ENCODE data around the gene DKC1. TPM values are rescaled to one million over a fixed set of nuclear protein-coding genes. Genes with fewer than 3 reads are reported as not detected.

The DKC1 gene
- total and polyA plus RNA-seq, 2 of the 13 experiments (the other 11 are each of a cell fraction or from before 2014, with no cell fraction given) = 61.6 to 102 TPM

GRCh38 chrX:154819771-154820341, 57.2 kb downstream of the DKC1 start (continued):
- TF ChIP-seq ZNF766 (CRISPR knock-in tag; IDR thresholded peaks at IDR 0.05; ENCODE audit: borderline replicate concordance) (no peak), ZKSCAN1 (IDR thresholded peaks at IDR 0.05; ENCODE audit: low read length) (no peak), SIX1 (CRISPR knock-in tag; IDR thresholded peaks at IDR 0.05; ENCODE audit: borderline replicate concordance) (no peak), ZHX1 (CRISPR knock-in tag; IDR thresholded peaks at IDR 0.05; ENCODE audit: low read depth) (no peak), NR2C2 (CRISPR knock-in tag; IDR thresholded peaks at IDR 0.05; ENCODE audit: borderline replicate concordance) (no peak), GMEB2 (CRISPR knock-in tag; IDR thresholded peaks at IDR 0.05; ENCODE audit: low read depth) (no peak)

- ChIA-PET CTCF (ENCODE audit: low intra/inter-chr PET ratio, low total read pairs) (no interaction called here), POLR2A (interaction anchor here (1.3 kb wide), 1 partner anchor 21 kb away, joined by 3 read pairs; no protein-coding TSS in a partner anchor)
- no peaks in the 10 kb centered on the region for H3K27me3 ChIP-seq (ENCODE audit: control insufficient read depth in 1 of 2, insufficient read depth in 2 of 2, low read length in 2 of 2)
- intact Hi-C loops (cut with micrococcal nuclease; ENCODE audit: unreplicated experiment) = no loop called here
- H3K79me2 ChIP-seq (ENCODE audit: insufficient read depth, low read length) = no peaks in the 10 kb centered on the region
- no peaks in the 10 kb centered on the region for H3K9me3 ChIP-seq (ENCODE audit: low read length)
- no peaks in the 10 kb centered on the region for H3K36me3 ChIP-seq (replicated peaks in 1 of 2; ENCODE audit: control insufficient read depth in 1 of 2, insufficient read depth in 2 of 2, low read length in 2 of 2)
- FAIRE-seq = no peak
- no peak overlapping the region for H3K9ac ChIP-seq (ENCODE audit: insufficient read depth, low read depth, low read length)
- no peak overlapping the region for H2AFZ ChIP-seq (ENCODE audit: low read length)
- BruUV-seq (replicated peaks) = no TSS peak
- no peaks in the 10 kb centered on the region for H4K20me1 ChIP-seq (ENCODE audit: insufficient read depth, low read length)
- no peak overlapping the region for H3K27ac ChIP-seq (ENCODE audit: extremely low read length, insufficient read depth, low read length)
- DNase-seq (ENCODE audit: low spot score) = no peak
- peaks cover 8% of the 10 kb centered on the region for H3K4me1 ChIP-seq (ENCODE audit: insufficient read depth, low read length)
- no peak overlapping the region for H3K4me3 ChIP-seq (replicated peaks in 1 of 3; ENCODE audit: insufficient read depth in 1 of 3, low read depth in 2 of 3, low read length in 3 of 3)
- in situ Hi-C loops (cut with HindIII; ENCODE audit: extremely low pct_ligation_motif_present, low pct_unique_long_range_greater_than_20kb) = no loop called here
- TF ChIP-seq PRDM15 (CRISPR knock-in tag; IDR thresholded peaks at IDR 0.05) (no peak), ZNF83 (CRISPR knock-in tag; IDR thresholded peaks at IDR 0.05; ENCODE audit: borderline replicate concordance) (no peak), ZSCAN31 (CRISPR knock-in tag; IDR thresholded peaks at IDR 0.05; ENCODE audit: low read depth) (no peak)
- no peak for ATAC-seq
- no peak overlapping the region for H3K4me2 ChIP-seq (ENCODE audit: low read depth, low read length)
Measured at GRCh38 chrX:154821523-154821922, 58.9 kb downstream of the DKC1 start.

Measured in HepG2 (cell line).